KOPT-K1 (cell line): Measurements from ENCODE around the gene NCAN.
"Not testable (repeated sequence)": the region's sequence is repeated elsewhere in the genome, so short reads cannot be mapped to it uniquely, and the experiment has no call there.

Experiments
- H3K27ac ChIP-seq: fragments of 200-600 bp; sonication (generic); 2 replicates; pipeline ENCODE4 v1.5.1; 2016; ENCODE audit warnings: antibody characterized with exemption, mild to moderate bottlenecking, low read depth, low read length; ENCODE audit not compliant: poor library complexity, severe bottlenecking
- H3K36me3 ChIP-seq: fragments of 200-600 bp; sonication (generic); 2 replicates; pipeline ENCODE4 v1.5.1; 2017; ENCODE audit warnings: antibody characterized with exemption, mild to moderate bottlenecking, low read length, moderate library complexity; ENCODE audit not compliant: insufficient read depth
- H3K9me3 ChIP-seq: fragments of 200-600 bp; sonication (generic); 2 replicates; pipeline ENCODE4 v1.5.1; 2017; ENCODE audit warnings: antibody characterized with exemption, low read length, mild to moderate bottlenecking; ENCODE audit not compliant: insufficient read depth, poor library complexity, severe bottlenecking

NCAN gene

DNA sequence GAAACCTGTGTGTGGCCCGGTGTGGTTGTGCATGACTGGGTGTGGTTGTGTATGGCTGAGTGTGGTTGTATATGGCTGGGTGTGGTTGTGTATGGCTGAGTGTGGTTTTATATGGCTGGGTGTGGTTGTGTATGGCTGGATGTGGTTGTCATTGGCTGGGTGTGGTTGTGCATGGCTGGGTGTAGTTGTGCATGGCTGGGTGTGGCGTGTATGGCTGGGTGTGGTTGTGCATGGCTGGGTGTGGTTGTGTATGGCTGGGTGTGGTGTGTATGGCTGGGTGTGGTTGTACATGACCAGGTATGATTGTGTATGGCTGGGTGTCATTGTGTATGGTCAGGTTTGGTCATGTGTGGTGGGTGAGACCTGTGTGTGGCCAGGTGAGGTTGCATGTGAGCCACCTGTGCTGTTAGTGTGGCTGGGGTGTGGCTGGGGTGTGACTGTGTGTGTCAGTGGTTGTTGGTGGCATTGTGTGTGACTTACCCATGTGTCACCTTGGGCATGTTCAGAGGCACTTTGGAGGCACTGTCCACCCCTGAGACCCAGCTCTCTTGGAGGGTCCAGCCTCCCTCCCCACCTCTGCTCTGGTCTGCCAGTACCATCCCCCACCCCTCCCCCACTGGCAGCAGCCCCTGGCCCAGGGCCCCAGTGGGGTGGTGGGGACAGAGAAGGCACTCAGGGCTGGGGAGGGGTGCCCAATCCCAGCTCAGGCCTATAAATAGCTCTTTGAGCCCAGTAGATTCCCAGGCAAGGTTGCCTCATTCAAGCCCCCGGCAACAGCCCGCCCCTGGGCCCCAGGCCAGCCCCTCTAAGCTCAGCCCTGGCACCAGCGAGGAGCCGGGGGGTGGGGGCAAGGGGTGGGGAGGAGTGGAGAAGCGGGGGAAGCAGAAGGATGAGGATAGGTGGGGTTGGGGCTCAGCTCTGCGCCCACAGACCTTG is 3.9 kb upstream of the NCAN start:
- Histone ChIP-seq H3K9me3 (no peaks in the 10 kb centered on the region), H3K36me3 (no peaks in the 10 kb centered on the region), H3K27ac (no peak overlapping the region)

GRCh38 chr19:19209372-19209771 is 2.4 kb upstream of the NCAN start:
- H3K9me3 ChIP-seq = no peaks in the 10 kb centered on the region
- no peak overlapping the region for H3K27ac ChIP-seq
- H3K36me3 ChIP-seq = no peaks in the 10 kb centered on the region

- H3K27ac ChIP-seq = no peak overlapping the region
Observed at GRCh38 chr19:19212916-19213315, 1.2 kb downstream of the NCAN start.

DNA sequence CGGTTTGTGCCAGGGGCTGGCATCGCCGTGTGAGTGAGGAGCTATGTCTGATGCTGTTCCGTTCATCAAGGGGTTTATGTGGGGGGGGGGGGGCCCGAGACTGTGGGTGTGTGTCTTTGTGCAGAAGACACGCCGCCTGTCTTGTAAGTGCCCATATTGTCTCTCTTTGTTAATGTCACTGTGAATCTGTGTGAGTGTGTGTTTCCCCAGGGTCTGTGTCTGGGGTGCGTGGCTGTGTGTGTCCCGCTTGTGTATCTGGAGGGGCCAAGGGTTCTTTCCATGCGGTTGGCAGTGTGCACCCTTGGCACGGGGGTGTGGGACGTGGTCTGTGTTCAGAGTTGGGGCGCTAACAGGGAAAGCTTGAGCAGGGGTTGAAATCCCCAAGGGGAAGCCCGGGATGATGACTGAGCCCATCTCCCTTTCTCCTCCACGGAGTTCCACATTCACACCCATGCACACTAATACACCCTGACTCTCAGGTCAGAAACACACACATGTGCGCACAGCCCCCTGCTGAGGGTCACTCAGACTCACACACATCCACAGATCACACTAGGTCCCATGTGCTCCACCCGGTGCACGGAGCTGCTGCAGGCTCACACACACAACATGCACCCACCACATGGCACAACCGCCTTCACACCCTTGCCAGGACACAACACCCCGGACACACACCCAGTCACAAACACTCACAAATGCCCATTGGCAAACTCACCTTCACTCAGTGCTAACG is 1.8 kb downstream of the NCAN start:
- Histone ChIP-seq H3K27ac (no peak overlapping the region), H3K9me3 (no peaks in the 10 kb centered on the region)

More at GRCh38 chr19:19212916-19213315, 1.2 kb downstream of the NCAN start:
- H3K36me3 ChIP-seq = no peaks in the 10 kb centered on the region
- no peaks in the 10 kb centered on the region for H3K9me3 ChIP-seq

DNA sequence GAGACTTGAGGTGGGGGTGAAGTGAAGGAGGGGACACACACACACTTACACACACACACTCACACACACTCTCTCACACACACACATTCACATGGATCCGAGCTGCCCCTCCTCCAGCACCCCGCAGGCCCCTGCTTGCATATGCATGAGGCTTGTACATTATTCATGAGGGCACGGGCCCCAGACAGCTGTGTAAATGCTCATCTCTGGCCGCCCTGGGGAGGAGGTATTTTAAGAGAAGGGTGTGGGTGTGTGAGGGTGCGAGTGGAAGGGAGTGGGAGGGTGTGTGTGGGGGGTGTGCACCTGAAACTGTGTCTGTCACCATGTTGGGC is 2.4 kb downstream of the NCAN start:
- no peak overlapping the region for H3K27ac ChIP-seq
- no peaks in the 10 kb centered on the region for H3K36me3 ChIP-seq
- H3K9me3 ChIP-seq = no peaks in the 10 kb centered on the region

More for the DNA sequence above, 1.8 kb downstream of the NCAN start:
- no peaks in the 10 kb centered on the region for H3K36me3 ChIP-seq

GRCh38 chr19:19214892-19215291 is 3.1 kb downstream of the NCAN start:
- H3K36me3 ChIP-seq = no peaks in the 10 kb centered on the region
- no peaks in the 10 kb centered on the region for H3K9me3 ChIP-seq
- H3K27ac ChIP-seq = no peak overlapping the region

DNA sequence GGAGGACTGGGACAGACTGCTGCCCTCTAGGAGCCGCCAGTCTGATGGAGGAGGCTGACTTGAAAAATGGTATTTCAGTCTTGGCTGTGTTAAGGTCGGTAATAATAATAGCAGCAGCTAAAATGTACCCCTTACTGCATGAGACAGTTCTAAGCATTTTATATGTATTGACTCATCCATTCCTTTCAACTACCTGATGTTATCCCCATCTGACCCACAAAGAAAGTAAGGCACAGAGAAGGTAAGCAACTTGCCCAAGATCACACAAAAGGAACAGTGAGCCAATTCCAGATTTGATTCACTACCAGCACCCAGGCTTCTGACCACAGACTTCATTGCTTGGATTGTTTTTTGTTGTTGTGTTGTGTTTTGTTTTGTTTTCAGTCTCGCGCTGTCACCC is 4.0 kb downstream of the NCAN start:
- Histone ChIP-seq H3K36me3 (no peaks in the 10 kb centered on the region), H3K27ac (no peak overlapping the region), H3K9me3 (no peaks in the 10 kb centered on the region)

- no peaks in the 10 kb centered on the region for H3K9me3 ChIP-seq
- H3K36me3 ChIP-seq = no peaks in the 10 kb centered on the region
- no peak overlapping the region for H3K27ac ChIP-seq
Observed at GRCh38 chr19:19217099-19217498, 5.3 kb downstream of the NCAN start.

GRCh38 chr19:19218911-19219310 is 7.2 kb downstream of the NCAN start:
- H3K27ac ChIP-seq = no peak overlapping the region
- H3K9me3 ChIP-seq = no peaks in the 10 kb centered on the region
- H3K36me3 ChIP-seq = no peaks in the 10 kb centered on the region

- not testable (repeated sequence) for H3K9me3 ChIP-seq, H3K36me3 ChIP-seq, H3K27ac ChIP-seq
Observed at GRCh38 chr19:19221000-19221399, 9.2 kb downstream of the NCAN start.

DNA sequence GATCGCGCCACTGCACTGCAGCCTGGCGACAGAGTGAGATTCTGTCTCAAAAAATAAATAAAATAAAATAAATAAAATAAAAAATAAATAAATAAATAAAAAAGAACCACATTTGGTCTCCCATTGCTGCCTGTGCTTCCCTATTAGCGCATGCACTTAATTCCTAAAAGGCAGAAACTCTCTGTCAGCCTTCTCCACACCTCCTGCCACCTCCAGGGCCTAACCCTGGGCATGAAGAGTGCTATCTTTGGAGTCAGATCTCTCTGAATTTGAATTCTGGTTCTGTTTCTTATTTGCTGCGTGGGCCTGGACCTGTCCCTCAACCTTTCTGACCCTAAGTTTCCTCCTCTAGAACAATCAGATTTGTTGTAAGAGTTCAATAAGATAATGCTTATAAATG is 11.3 kb downstream of the NCAN start:
- H3K9me3 ChIP-seq = no peaks in the 10 kb centered on the region
- H3K36me3 ChIP-seq = no peaks in the 10 kb centered on the region
- H3K27ac ChIP-seq = no peak overlapping the region

GRCh38 chr19:19223636-19224035 is 11.9 kb downstream of the NCAN start:
- Histone ChIP-seq H3K9me3 (no peaks in the 10 kb centered on the region), H3K27ac (no peak overlapping the region), H3K36me3 (no peaks in the 10 kb centered on the region)

GRCh38 chr19:19224150-19224851 is 12.5 kb downstream of the NCAN start:
- Histone ChIP-seq H3K36me3 (no peaks in the 10 kb centered on the region), H3K9me3 (no peaks in the 10 kb centered on the region), H3K27ac (no peak overlapping the region)

DNA sequence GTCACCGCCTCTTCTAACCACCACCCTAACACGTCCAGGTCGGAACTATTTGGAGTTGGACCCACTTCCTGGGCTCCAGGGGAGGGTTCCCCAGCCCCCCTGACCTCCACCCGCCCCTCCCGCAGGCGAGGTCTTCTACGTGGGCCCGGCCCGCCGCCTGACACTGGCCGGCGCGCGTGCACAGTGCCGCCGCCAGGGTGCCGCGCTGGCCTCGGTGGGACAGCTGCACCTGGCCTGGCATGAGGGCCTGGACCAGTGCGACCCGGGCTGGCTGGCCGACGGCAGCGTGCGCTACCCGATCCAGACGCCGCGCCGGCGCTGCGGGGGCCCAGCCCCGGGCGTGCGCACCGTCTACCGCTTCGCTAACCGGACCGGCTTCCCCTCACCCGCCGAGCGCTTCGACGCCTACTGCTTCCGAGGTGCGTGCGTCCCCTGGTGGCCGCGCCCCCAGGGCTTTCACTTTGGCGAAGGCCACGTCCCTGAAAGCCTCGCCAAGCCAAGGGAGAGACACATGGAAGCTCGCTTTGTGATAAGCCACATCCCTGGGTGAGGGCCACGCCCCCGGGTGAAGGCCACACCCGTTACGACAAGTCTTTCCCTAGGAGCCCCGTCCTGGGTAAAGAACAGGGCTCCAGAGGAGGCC is 13.2 kb downstream of the NCAN start:
- H3K27ac ChIP-seq = no peak overlapping the region

GRCh38 chr19:19226204-19226603 is 14.4 kb downstream of the NCAN start:
- no peaks in the 10 kb centered on the region for H3K36me3 ChIP-seq
- H3K27ac ChIP-seq = no peak overlapping the region
- H3K9me3 ChIP-seq = no peaks in the 10 kb centered on the region

More for the DNA sequence above, 13.2 kb downstream of the NCAN start:
- no peaks in the 10 kb centered on the region for H3K36me3 ChIP-seq
- H3K9me3 ChIP-seq = no peaks in the 10 kb centered on the region
